Renal cortical epithelial cell (primary cell): Measurements from ENCODE around the gene OR9Q1. TPM values are rescaled to one million over a fixed set of nuclear protein-coding genes. Genes with fewer than 3 reads are reported as not detected.
"Not testable (repeated sequence)": the region's sequence is repeated elsewhere in the genome, so short reads cannot be mapped to it uniquely, and the experiment has no call there.

Source experiments
- DNase-seq: peaks from one replicate; pipeline ENCODE4 v3.0.0-alpha.2; 2011; ENCODE audit warnings: low read depth
- total RNA-seq: library from RNA; depleted of rRNA; stranded (reverse); fragments of >200 nt; gene quantifications from 2 replicates; pipeline ENCODE4 v1.2.3, GENCODE V29; 2014

The OR9Q1 gene, protein sequence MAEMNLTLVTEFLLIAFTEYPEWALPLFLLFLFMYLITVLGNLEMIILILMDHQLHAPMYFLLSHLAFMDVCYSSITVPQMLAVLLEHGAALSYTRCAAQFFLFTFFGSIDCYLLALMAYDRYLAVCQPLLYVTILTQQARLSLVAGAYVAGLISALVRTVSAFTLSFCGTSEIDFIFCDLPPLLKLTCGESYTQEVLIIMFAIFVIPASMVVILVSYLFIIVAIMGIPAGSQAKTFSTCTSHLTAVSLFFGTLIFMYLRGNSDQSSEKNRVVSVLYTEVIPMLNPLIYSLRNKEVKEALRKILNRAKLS
- not detected in 2 replicates for total RNA-seq

- no peak for DNase-seq
These were observed at the start of gene OR9Q1 for GRCh38 chr11:58023435-58023931. Gene OR9Q1, plus strand, starts transcription at chr11:58023881. Its CDS starts 155,564 bp downstream, at chr11:58179445.

- no peak for DNase-seq
These were observed 49.5 kb upstream of the OR9Q1 start for GRCh38 chr11:57974132-57974531.

- no peak for DNase-seq
These were observed 48.7 kb upstream of the OR9Q1 start for GRCh38 chr11:57974848-57975601.

GRCh38 chr11:57977709-57978108 is 46.0 kb upstream of the OR9Q1 start:
- DNase-seq = no peak

DNA sequence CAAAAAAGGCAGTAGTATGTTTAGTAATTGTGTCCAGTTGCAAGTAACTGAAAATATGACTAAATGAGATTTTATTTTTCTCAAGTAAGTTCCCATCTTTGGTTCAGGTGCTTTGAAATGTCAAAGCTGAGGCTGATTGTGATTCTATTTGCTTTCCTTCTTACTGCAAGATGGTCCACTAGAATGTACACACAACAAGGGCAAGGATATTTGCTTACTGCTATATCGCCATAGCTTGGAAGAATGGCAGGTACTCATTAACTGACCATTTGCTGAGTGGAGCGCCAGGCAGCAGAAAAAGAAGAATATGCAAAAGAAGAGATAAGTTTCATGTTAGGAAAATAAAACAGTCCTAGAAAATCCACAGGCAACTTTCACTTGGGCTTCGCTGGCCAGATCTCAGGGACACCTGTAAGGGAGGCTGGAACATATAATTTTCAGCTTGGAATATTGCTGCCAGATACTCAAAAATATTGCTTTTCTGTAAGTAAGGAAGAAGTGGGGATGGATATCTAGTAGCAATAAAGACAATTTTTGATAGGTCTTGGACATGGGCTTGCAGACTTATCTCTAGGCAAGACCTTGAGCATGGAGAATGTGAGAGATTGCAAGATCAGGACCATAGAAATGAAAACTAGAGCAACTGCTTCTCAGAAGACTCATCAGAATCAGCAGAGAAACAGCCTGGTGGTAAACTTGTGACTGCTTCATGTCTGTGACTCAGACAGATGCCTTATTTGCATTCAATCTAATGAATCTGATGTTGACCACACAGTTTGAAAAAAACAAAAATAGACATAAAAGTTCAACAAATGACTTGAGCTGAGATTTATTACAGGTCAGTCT is 44.8 kb upstream of the OR9Q1 start:
- DNase-seq = peak; percentile 86

GRCh38 chr11:57979532-57980079 is 44.1 kb upstream of the OR9Q1 start:
- DNase-seq = peak; percentile 57

GRCh38 chr11:57980201-57980600 is 43.5 kb upstream of the OR9Q1 start:
- DNase-seq = no peak

GRCh38 chr11:57981536-57981935 is 42.1 kb upstream of the OR9Q1 start:
- peak; percentile 61 for DNase-seq

GRCh38 chr11:57982776-57983175 is 40.9 kb upstream of the OR9Q1 start:
- peak; percentile 52 for DNase-seq

GRCh38 chr11:57983191-57983590 is 40.5 kb upstream of the OR9Q1 start:
- peak; percentile 19 for DNase-seq

DNA sequence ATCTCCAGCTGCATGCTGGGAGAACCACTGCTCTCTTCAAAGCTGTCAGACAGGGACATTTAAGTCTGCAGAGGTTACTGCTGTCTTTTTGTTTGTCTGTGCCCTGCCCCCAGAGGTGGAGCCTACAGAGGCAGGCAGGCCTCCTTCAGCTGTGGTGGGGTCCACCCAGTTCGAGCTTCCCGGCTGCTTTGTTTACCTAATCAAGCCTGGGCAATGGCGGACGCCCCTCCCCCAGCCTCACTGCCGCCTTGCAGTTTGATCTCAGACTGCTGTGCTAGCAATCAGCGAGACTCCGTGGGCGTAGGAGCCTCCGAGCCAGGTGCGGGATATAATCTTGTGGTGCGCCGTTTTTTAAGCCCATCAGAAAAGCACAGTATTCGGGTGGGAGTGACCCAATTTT is 24.2 kb upstream of the OR9Q1 start:
- not testable (repeated sequence) for DNase-seq

DNA sequence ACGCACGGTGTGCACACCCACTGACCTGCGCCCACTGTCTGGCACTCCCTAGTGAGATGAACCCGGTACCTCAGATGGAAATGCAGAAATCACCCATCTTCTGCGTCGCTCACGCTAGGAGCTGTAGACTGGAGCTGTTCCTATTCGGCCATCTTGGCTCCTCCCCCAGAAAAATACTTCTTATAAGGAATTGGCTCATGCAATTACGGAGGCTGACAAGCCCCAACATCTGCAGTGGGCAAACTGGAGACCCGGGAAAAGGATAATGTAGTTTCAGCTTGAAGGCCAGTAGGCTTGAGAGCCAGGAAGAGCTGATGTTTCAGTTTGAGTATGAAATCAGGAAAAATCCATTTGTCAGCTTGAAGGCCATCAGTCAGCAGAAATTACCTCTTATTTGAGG is 23.7 kb upstream of the OR9Q1 start:
- not testable (repeated sequence) for DNase-seq

DNA sequence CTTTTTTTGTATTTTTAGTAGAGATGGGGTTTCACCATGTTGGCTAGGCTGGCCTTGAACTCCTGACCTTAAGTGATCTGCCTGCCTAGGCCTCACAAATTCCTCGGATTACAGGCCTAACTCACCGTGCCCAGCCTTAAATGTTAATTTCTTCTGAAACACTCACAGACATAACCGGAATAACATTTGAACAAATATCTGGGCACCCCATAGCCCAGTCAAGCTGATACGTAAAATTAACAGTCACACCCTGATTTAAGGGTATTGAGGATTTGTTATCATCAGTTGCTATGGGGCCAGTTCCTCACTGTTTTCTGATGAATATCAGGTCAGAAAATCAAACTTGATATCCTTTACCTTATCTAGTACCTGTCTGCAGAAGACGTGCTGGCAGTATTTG is 23.0 kb upstream of the OR9Q1 start:
- DNase-seq = no peak

DNA sequence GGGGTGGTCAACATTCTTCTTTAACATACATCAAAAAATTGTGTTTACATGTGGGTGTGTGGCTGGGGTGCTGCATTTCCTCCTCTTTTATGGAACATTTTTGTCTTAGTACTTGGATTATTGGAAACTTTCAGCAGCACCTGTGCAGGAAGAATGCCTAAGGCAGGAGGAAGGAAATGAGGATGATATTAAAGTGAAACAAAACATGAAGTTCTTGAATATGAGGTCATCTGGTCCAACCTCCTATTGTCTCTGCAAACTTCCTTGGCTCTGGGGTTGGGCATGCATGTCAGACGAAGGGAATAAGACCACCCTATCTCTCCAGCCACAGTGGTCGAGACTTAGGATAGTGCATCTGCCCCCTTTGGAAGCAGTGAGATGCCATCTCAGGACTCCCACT is 20.6 kb upstream of the OR9Q1 start:
- no peak for DNase-seq

DNA sequence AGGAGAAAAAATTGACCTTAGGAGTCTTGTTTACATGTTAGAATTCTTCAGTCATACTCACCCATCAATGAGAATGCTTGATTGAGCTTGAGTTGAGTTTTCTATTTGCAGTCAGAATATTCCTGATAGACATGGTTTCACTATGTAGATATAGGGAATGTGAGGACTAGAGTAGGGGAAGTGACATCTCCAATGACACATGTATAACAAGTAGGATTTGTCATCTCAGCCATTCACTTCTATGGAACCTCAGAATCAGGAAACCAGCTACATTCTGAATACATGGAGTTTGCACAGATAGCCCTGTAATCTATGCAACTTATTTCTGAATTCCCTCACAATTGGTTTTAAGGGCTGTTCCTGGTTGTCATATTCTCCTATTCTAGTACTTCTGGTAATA is 20.1 kb upstream of the OR9Q1 start:
- DNase-seq = no peak

GRCh38 chr11:58004664-58005063 is 19.0 kb upstream of the OR9Q1 start:
- DNase-seq = no peak

DNA sequence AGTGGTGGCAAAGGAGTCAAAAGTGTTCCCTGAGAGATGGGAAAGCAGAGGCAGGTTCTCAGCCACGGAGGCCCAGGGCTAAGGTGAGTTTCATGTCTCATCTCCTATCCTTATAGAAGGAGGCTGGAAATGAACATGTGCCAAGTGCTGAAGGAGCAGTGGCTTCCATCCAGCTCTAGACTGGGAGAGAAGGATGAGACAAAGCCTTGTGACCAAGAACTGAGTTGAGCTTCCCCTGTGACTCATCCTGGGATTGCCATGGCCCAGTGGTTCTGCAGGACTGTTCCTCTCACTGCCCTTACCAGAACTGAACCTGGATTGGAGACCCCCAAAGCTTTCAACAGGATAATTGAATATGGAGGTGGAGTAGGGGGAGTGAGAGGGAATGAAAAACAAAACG is 16.7 kb upstream of the OR9Q1 start:
- DNase-seq = peak; percentile 93

DNA sequence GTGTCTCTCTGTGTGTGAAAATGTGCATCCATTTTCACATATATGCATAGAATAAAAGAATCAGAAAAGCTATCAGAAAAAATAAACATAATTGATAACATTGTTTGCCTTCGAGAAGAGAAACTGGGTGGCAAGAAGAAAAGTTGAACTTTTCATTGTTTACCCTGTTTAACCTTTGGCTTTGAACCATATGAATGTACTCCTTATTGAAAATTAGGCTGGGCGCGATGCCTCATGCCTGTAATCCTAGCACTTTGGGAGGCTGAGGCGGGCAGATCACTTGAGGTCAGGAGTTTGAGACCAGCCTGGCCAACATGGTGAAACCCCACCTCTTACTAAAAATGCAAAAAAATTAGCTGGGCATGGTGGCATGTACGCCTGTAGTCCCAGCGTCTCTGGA is 11.9 kb upstream of the OR9Q1 start:
- no peak for DNase-seq

- peak; percentile 95 for DNase-seq
These were observed 965 bp downstream of the OR9Q1 start for GRCh38 chr11:58024601-58025091.

- DNase-seq = peak; percentile 84
These were observed 3.7 kb downstream of the OR9Q1 start for GRCh38 chr11:58027341-58027740.

DNA sequence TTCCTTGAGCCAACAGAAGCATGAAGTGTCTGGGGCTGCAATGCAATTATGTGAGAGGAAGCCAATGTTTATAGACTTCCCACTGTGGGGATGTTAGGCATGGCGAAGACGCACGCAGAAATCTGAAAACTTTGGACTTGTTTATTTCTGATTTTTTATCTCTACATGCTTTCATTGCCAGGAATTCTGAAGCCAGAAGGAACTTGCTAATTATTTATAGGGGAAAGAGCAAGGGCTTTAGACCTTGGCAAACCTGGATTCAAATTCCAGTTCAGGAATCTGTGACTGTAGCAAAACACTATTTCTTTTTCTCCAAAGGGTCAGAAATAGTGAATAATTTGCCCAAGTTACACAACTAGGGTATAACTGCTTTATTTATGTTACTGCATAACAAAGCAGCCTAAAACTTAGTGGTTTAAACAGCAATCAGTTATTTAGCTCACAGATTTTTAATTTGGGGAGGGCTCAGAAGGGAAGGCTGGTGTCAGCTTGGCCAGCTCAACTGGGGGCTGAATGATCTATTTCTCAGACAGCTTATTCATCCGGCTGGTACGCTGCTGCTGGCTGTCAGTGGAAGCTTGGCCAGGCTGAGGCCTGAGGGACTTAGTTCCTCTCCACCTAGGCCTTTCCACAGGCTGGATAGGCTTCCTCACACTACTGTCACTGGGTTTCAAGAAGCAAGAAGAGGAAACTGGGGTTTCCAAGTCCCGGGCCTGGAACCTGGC is 5.2 kb downstream of the OR9Q1 start:
- peak; percentile 97 for DNase-seq
